Measurements from ENCODE around the gene OSBPL7. TPM values are rescaled to one million over a fixed set of nuclear protein-coding genes. Genes with fewer than 3 reads are reported as not detected.

The OSBPL7 gene
- total and polyA plus RNA-seq, 2 of the 13 experiments (the other 11 are each of a cell fraction or from before 2014, with no cell fraction given) = 4.7 to 6.6 TPM

DNA sequence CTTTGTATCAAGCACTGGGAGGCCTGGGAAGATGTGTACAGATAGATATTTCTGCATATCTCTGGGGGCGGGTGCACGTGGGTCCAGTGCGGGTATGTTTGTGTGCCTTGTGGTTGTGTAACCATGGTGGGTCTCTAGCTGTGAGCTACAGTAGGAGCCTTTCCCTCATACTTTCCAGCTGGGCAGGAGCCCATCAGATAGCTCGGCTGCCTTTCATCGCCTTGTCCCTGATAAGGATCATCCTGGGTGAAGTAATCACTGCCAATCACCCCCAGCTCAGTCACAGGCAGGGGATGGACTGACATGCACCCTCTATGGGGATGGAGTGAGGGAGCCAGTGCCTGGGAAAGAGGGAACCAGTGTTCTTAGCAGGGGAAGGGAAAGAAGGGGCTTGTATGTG lies 22.6 kb upstream of the OSBPL7 start (continued):
- TF ChIP-seq, protein P1, sequence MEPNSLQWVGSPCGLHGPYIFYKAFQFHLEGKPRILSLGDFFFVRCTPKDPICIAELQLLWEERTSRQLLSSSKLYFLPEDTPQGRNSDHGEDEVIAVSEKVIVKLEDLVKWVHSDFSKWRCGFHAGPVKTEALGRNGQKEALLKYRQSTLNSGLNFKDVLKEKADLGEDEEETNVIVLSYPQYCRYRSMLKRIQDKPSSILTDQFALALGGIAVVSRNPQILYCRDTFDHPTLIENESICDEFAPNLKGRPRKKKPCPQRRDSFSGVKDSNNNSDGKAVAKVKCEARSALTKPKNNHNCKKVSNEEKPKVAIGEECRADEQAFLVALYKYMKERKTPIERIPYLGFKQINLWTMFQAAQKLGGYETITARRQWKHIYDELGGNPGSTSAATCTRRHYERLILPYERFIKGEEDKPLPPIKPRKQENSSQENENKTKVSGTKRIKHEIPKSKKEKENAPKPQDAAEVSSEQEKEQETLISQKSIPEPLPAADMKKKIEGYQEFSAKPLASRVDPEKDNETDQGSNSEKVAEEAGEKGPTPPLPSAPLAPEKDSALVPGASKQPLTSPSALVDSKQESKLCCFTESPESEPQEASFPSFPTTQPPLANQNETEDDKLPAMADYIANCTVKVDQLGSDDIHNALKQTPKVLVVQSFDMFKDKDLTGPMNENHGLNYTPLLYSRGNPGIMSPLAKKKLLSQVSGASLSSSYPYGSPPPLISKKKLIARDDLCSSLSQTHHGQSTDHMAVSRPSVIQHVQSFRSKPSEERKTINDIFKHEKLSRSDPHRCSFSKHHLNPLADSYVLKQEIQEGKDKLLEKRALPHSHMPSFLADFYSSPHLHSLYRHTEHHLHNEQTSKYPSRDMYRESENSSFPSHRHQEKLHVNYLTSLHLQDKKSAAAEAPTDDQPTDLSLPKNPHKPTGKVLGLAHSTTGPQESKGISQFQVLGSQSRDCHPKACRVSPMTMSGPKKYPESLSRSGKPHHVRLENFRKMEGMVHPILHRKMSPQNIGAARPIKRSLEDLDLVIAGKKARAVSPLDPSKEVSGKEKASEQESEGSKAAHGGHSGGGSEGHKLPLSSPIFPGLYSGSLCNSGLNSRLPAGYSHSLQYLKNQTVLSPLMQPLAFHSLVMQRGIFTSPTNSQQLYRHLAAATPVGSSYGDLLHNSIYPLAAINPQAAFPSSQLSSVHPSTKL (CRISPR knock-in tag; IDR thresholded peaks at IDR 0.05) = no peak
- TF ChIP-seq SRSF9 (IDR thresholded peaks at IDR 0.05; ENCODE audit: borderline replicate concordance, insufficient read depth, low read depth, low read length, poor library complexity, severe bottlenecking) (no peak), ZBTB7B (CRISPR knock-in tag; IDR thresholded peaks at IDR 0.05) (0 out of 2 replicates have a peak, but pooled peaks have one; percentile 32), NRL (CRISPR knock-in tag; IDR thresholded peaks at IDR 0.05; ENCODE audit: borderline replicate concordance) (no peak), HNRNPK (IDR thresholded peaks at IDR 0.05; ENCODE audit: low read depth, low read length, poor library complexity, severe bottlenecking) (no peak), RBFOX2 (IDR thresholded peaks at IDR 0.05; ENCODE audit: low read depth, low read length) (no peak), TAF15 (IDR thresholded peaks at IDR 0.05; ENCODE audit: low read depth, low read length, poor library complexity, severe bottlenecking) (no peak), NCOA1 (CRISPR knock-in tag; IDR thresholded peaks at IDR 0.05) (no peak), KDM1A (CRISPR knock-in tag; IDR thresholded peaks at IDR 0.05) (0 out of 2 replicates have a peak, but pooled peaks have one; percentile 9), ZFP36L1 (CRISPR knock-in tag; IDR thresholded peaks at IDR 0.05) (no peak), FIP1L1 (IDR thresholded peaks at IDR 0.05; ENCODE audit: borderline replicate concordance, insufficient read depth, low read depth, low read length) (no peak), ZNF235 (CRISPR knock-in tag; IDR thresholded peaks at IDR 0.05; ENCODE audit: borderline replicate concordance) (no peak), THAP11 (CRISPR knock-in tag; IDR thresholded peaks at IDR 0.05) (peak; percentile 51; the same call in 1 of the 2 replicates), XRCC5 (optimal IDR thresholded peaks at IDR 0.05; ENCODE audit: low read length) (no peak), ZNF670 (CRISPR knock-in tag; IDR thresholded peaks at IDR 0.05; ENCODE audit: borderline replicate concordance) (no peak), ZNF547 (CRISPR knock-in tag; IDR thresholded peaks at IDR 0.05) (no peak), EP300 (IDR thresholded peaks at IDR 0.05; ENCODE audit: low read depth in 2 of 2, low read length in 2 of 2) (0 out of 4 replicates have a peak, but pooled peaks of 1 of the 2 experiments have one; percentile 17), EP300 (CRISPR knock-in tag; IDR thresholded peaks at IDR 0.05; ENCODE audit: borderline replicate concordance) (no peak), KMT2B (CRISPR knock-in tag; IDR thresholded peaks at IDR 0.05) (no peak)
- TF ChIP-seq, protein P2, sequence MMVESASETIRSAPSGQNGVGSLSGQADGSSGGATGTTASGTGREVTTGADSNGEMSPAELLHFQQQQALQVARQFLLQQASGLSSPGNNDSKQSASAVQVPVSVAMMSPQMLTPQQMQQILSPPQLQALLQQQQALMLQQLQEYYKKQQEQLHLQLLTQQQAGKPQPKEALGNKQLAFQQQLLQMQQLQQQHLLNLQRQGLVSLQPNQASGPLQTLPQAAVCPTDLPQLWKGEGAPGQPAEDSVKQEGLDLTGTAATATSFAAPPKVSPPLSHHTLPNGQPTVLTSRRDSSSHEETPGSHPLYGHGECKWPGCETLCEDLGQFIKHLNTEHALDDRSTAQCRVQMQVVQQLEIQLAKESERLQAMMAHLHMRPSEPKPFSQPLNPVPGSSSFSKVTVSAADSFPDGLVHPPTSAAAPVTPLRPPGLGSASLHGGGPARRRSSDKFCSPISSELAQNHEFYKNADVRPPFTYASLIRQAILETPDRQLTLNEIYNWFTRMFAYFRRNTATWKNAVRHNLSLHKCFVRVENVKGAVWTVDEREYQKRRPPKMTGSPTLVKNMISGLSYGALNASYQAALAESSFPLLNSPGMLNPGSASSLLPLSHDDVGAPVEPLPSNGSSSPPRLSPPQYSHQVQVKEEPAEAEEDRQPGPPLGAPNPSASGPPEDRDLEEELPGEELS (CRISPR knock-in tag; IDR thresholded peaks at IDR 0.05) = 0 out of 2 replicates have a peak, but pooled peaks have one; percentile 20
- TF ChIP-seq, protein P3, sequence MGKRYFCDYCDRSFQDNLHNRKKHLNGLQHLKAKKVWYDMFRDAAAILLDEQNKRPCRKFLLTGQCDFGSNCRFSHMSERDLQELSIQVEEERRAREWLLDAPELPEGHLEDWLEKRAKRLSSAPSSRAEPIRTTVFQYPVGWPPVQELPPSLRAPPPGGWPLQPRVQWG (CRISPR knock-in tag; IDR thresholded peaks at IDR 0.05; ENCODE audit: borderline replicate concordance, low read depth) = no peak
- TF ChIP-seq, protein P4, sequence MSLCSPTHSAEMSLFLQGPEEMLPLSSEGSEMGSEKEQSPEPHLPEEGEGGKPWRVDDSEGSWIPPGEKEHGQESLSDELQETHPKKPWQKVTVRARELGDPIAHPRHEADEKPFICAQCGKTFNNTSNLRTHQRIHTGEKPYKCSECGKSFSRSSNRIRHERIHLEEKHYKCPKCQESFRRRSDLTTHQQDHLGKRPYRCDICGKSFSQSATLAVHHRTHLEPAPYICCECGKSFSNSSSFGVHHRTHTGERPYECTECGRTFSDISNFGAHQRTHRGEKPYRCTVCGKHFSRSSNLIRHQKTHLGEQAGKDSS (CRISPR knock-in tag; IDR thresholded peaks at IDR 0.05; ENCODE audit: borderline replicate concordance, low read depth) = no peak

Data from HepG2 (cell line).